Measurements from ENCODE around the gene ZNF629. TPM values are rescaled to one million over a fixed set of nuclear protein-coding genes. Genes with fewer than 3 reads are reported as not detected.

The ZNF629 gene
- total and polyA plus RNA-seq, 2 of the 4 experiments (the other 2 are of a cell fraction), result 7.3 to 9.1 TPM

- TF ChIP-seq NFE2L2 (IDR thresholded peaks at IDR 0.05; ENCODE audit: low read depth, low read length), result no peak
- TF ChIP-seq BHLHE40 (IDR thresholded peaks at IDR 0.05; ENCODE audit: low read depth, low read length), result no peak
- no peak for TF ChIP-seq MXI1 (IDR thresholded peaks at IDR 0.05; ENCODE audit: borderline replicate concordance, low read depth, low read length)
Observed at GRCh38 chr16:30753596-30753995, 33.4 kb downstream of the ZNF629 start (continued).

- BruUV-seq (replicated peaks), result no TSS peak
- H3K27me3 ChIP-seq (ENCODE audit: control insufficient read depth, insufficient read depth, low read length), result no peaks in the 10 kb centered on the region
- TF ChIP-seq NFE2L2 (IDR thresholded peaks at IDR 0.05; ENCODE audit: low read depth, low read length) (no peak), SMC3 (IDR thresholded peaks at IDR 0.05; ENCODE audit: low read depth, low read length) (no peak), USF2 (IDR thresholded peaks at IDR 0.05; ENCODE audit: low read depth, low read length) (no peak), BHLHE40 (IDR thresholded peaks at IDR 0.05; ENCODE audit: low read depth, low read length) (no peak), MAZ (IDR thresholded peaks at IDR 0.05; ENCODE audit: borderline replicate concordance, low read depth, low read length) (no peak), MAFK (IDR thresholded peaks at IDR 0.05; ENCODE audit: low read depth, low read length) (no peak), FOS (IDR thresholded peaks at IDR 0.05; ENCODE audit: low read depth, low read length) (no peak), POLR2A (IDR thresholded peaks at IDR 0.05; ENCODE audit: low read depth, low read length) (no peak), RAD21 (IDR thresholded peaks at IDR 0.05; ENCODE audit: low read length) (no peak), MXI1 (IDR thresholded peaks at IDR 0.05; ENCODE audit: borderline replicate concordance, low read depth, low read length) (no peak), RFX5 (IDR thresholded peaks at IDR 0.05; ENCODE audit: low read depth, low read length) (no peak), CHD1 (IDR thresholded peaks at IDR 0.05; ENCODE audit: low read depth, low read length) (no peak), CTCF (conservative IDR thresholded peaks at IDR 0.05; ENCODE audit: low read depth, low read length) (no peak), RCOR1 (IDR thresholded peaks at IDR 0.05; ENCODE audit: insufficient replicate concordance, low read length) (no peak)
Observed at GRCh38 chr16:30750876-30751465, 36.0 kb downstream of the ZNF629 start.

More at GRCh38 chr16:30750876-30751465, 36.0 kb downstream of the ZNF629 start:
- peaks cover 22 to 33% of the 10 kb centered on the region in 2 experiments for H3K79me1 ChIP-seq (ENCODE audit: low read depth in 1 of 2, low read length in 2 of 2)
- no peak overlapping the region for H3K18ac ChIP-seq (ENCODE audit: low read depth, low read length)
- H2BK20ac ChIP-seq (ENCODE audit: low read depth, low read length), result no peak overlapping the region
- CTCF ChIA-PET, result no interaction called here
- no peak overlapping the region for H3K4me3 ChIP-seq (ENCODE audit: insufficient read depth, low read depth, low read length)
- no peak overlapping the region for H2AK9ac ChIP-seq (replicated peaks; ENCODE audit: low read depth, low read length, poor library complexity)
- no peak overlapping the region for H3K27ac ChIP-seq (ENCODE audit: insufficient read depth, low read length)
- POLR2A ChIA-PET (ENCODE audit: unreplicated experiment), result interaction anchor here (0.6 kb wide), 1 partner anchor 12 kb away, joined by 7 read pairs; no protein-coding TSS in a partner anchor
- no peaks in the 10 kb centered on the region for H3K4me1 ChIP-seq (ENCODE audit: control insufficient read depth, insufficient read depth, low read length)
- no peak overlapping the region for H3K9ac ChIP-seq (ENCODE audit: low read depth, low read length)
- ATAC-seq (ENCODE audit: low read depth) (no peak), DNase-seq (no peak)
- no peak overlapping the region for H2AFZ ChIP-seq (replicated peaks; ENCODE audit: low read length, poor library complexity)
- H2BK5ac ChIP-seq (ENCODE audit: low read depth, low read length, poor library complexity, severe bottlenecking), result no peak overlapping the region
- intact Hi-C loops (cut with micrococcal nuclease) (no loop called here), in situ Hi-C loops (cut with MboI; ENCODE audit: low sequenced_read_pairs) (no loop called here), dilution Hi-C loops (cut with HindIII; ENCODE audit: low sequenced_read_pairs, unreplicated experiment) (no loop called here)
- no peak overlapping the region for H3K4me2 ChIP-seq (ENCODE audit: low read depth, low read length)
- H3K9me1 ChIP-seq (ENCODE audit: insufficient read depth, low read length), result peaks cover 12% of the 10 kb centered on the region; the same call in 1 of the 2 replicates
- H2BK120ac ChIP-seq (ENCODE audit: low read depth, low read length), result no peak overlapping the region
- no peak overlapping the region for H3K56ac ChIP-seq (ENCODE audit: extremely low read depth, insufficient read depth, low read length)
- no peak overlapping the region for H3K23ac ChIP-seq (ENCODE audit: low read depth, low read length)
- no peak overlapping the region for H4K5ac ChIP-seq (ENCODE audit: low read depth, low read length)
- WGBS, 2 experiments (ENCODE audit: extremely low coverage in 2 of 2, insufficient read length in 1 of 2), result 96% methylated on average over 18 of the region's 20 CpGs; no CpG with 5 or more reads in 1 of the 2 experiments
- peaks cover 28% of the 10 kb centered on the region for H3K36me3 ChIP-seq (ENCODE audit: control insufficient read depth, insufficient read depth, low read length)
- no peak overlapping the region for H4K91ac ChIP-seq (ENCODE audit: insufficient read depth, low read depth, low read length)
- no peak overlapping the region for H3K4ac ChIP-seq (ENCODE audit: low read depth, low read length)
- no peaks in the 10 kb centered on the region for H3K9me3 ChIP-seq (ENCODE audit: control insufficient read depth, insufficient read depth, low read length)
- H3K14ac ChIP-seq (replicated peaks; ENCODE audit: low read depth, low read length), result no peak overlapping the region
- no peak overlapping the region for H4K8ac ChIP-seq (ENCODE audit: low read depth in 2 of 2, low read length in 2 of 2)
- no peak overlapping the region for H2AK5ac ChIP-seq (ENCODE audit: low read depth, low read length)
- no peak overlapping the region for H2BK15ac ChIP-seq (ENCODE audit: low read depth, low read length)
- H4K20me1 ChIP-seq (ENCODE audit: insufficient read depth, low read length), result no peaks in the 10 kb centered on the region; the same call in 1 of the 2 replicates

All from IMR-90 (cell line).